Upper lobe of left lung (tissue), 4 donors: Measurements from ENCODE around the gene ACAT2.
"Not testable (repeated sequence)": the region's sequence is repeated elsewhere in the genome, so short reads cannot be mapped to it uniquely, and the experiment has no call there.

Experiments used
- POLR2A ChIP-seq, 4 donors: fragments of 450-650 bp; IDR thresholded peaks; one replicate each; pipeline ENCODE4 v1.5.1; 2016 to 2017; ENCODE audit warnings: antibody characterized with exemption in 4 of 4, mild to moderate bottlenecking in 2 of 4
- TF ChIP-seq, protein P1 (sequence below), 6 experiments: fragments of 450-650 bp in 4 of 6; fragments of 200-600 bp in 2 of 6; sonication (generic) in 2 of 6; IDR thresholded peaks; one replicate each; pipeline ENCODE4 v1.5.1; 2016 to 2019; ENCODE audit warnings: antibody characterized with exemption in 6 of 6

DNA sequence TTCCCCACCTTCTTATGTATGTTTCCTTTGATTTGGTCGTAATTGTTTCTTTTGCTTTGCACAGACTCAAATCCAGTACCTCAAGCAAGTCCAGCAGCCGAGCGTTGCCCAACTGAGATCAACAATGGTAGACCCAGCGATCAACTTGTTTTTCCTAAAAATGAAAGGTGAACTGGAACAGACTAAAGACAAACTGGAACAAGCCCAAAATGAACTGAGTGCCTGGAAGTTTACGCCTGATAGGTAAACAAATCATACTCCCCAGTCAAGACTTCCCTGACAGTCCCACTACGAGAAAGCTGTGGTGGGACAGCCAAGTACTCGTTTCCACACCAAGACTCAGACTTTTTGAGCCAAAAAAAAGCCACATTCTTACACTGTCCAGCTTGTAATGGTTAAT is 13.7 kb upstream of the ACAT2 start:
- TF ChIP-seq, protein P1, sequence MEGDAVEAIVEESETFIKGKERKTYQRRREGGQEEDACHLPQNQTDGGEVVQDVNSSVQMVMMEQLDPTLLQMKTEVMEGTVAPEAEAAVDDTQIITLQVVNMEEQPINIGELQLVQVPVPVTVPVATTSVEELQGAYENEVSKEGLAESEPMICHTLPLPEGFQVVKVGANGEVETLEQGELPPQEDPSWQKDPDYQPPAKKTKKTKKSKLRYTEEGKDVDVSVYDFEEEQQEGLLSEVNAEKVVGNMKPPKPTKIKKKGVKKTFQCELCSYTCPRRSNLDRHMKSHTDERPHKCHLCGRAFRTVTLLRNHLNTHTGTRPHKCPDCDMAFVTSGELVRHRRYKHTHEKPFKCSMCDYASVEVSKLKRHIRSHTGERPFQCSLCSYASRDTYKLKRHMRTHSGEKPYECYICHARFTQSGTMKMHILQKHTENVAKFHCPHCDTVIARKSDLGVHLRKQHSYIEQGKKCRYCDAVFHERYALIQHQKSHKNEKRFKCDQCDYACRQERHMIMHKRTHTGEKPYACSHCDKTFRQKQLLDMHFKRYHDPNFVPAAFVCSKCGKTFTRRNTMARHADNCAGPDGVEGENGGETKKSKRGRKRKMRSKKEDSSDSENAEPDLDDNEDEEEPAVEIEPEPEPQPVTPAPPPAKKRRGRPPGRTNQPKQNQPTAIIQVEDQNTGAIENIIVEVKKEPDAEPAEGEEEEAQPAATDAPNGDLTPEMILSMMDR (IDR thresholded peaks at IDR 0.05) = not testable (repeated sequence)
- not testable (repeated sequence) for TF ChIP-seq POLR2A (IDR thresholded peaks at IDR 0.05)
